ENCODE results near the gene CMTM6.

Gene CMTM6

GRCh38 chr3:32431481-32431880, 71.2 kb downstream of the CMTM6 start:
- no peak overlapping the region for H3K4me2 ChIP-seq (ENCODE audit: low read length)
- H3K79me2 ChIP-seq: no peaks in the 10 kb centered on the region
- no peak overlapping the region for H3K27ac ChIP-seq
- H3K9me3 ChIP-seq (ENCODE audit: control insufficient read depth, low read length): no peaks in the 10 kb centered on the region
- H3K9ac ChIP-seq: no peak overlapping the region
- H2AFZ ChIP-seq: no peak overlapping the region
- H3K4me3 ChIP-seq (ENCODE audit: low read depth, low read length): no peak overlapping the region
- TF ChIP-seq, protein P1, sequence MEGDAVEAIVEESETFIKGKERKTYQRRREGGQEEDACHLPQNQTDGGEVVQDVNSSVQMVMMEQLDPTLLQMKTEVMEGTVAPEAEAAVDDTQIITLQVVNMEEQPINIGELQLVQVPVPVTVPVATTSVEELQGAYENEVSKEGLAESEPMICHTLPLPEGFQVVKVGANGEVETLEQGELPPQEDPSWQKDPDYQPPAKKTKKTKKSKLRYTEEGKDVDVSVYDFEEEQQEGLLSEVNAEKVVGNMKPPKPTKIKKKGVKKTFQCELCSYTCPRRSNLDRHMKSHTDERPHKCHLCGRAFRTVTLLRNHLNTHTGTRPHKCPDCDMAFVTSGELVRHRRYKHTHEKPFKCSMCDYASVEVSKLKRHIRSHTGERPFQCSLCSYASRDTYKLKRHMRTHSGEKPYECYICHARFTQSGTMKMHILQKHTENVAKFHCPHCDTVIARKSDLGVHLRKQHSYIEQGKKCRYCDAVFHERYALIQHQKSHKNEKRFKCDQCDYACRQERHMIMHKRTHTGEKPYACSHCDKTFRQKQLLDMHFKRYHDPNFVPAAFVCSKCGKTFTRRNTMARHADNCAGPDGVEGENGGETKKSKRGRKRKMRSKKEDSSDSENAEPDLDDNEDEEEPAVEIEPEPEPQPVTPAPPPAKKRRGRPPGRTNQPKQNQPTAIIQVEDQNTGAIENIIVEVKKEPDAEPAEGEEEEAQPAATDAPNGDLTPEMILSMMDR (IDR thresholded peaks at IDR 0.05): no peak
- H3K4me1 ChIP-seq: no peaks in the 10 kb centered on the region
- H3K27me3 ChIP-seq (ENCODE audit: control insufficient read depth, insufficient read depth, low read length): no peaks in the 10 kb centered on the region
- H3K36me3 ChIP-seq (ENCODE audit: control insufficient read depth, insufficient read depth, low read length): no peaks in the 10 kb centered on the region
